ENCODE measurements around the gene MAST4. TPM values are rescaled to one million over a fixed set of nuclear protein-coding genes. Genes with fewer than 3 reads are reported as not detected.
A peak's percentile ranks its signal among the peaks of the same experiment; 100 is the strongest.

MAST4 gene
- total RNA-seq, 1 donor from 2014 or later: 0.99 TPM

- Histone ChIP-seq H3K36me3 (no peaks in the 10 kb centered on the region), H3K4me2 (peak overlapping the region; percentile 76), H3K27ac (no peak overlapping the region), H3K9ac (no peak overlapping the region), H3K9me3 (ENCODE audit: low read depth) (no peaks in the 10 kb centered on the region), H3K27me3 (no peaks in the 10 kb centered on the region), H3K4me3 (no peak overlapping the region), H2AFZ (replicated peaks) (no peak overlapping the region), H4K20me1 (ENCODE audit: low read depth) (no peaks in the 10 kb centered on the region), H3F3A (ENCODE audit: low read depth) (peaks cover 41% of the 10 kb centered on the region), H3K4me1 (peaks cover 39% of the 10 kb centered on the region), H3K79me2 (ENCODE audit: low read depth) (no peaks in the 10 kb centered on the region)
- H3K9me3 Mint-ChIP-seq: no peaks in the 10 kb centered on the region
- H3K4me1 Mint-ChIP-seq: peaks cover 31% of the 10 kb centered on the region
- H3K36me3 Mint-ChIP-seq: no peaks in the 10 kb centered on the region
- no peak for TF ChIP-seq CTCF (IDR thresholded peaks at IDR 0.05)
- no peak for TF ChIP-seq EZH2phosphoT487 (IDR thresholded peaks at IDR 0.05)
- TF ChIP-seq EZH2 (IDR thresholded peaks at IDR 0.05): no peak
- peaks cover 9% of the 10 kb centered on the region for H3K27me3 Mint-ChIP-seq (ENCODE audit: insufficient read depth, low read depth)
- no peak overlapping the region for H3K4me3 Mint-ChIP-seq
- no peak for DNase-seq (ENCODE audit: low spot score)
- H3K27ac Mint-ChIP-seq: no peak overlapping the region
These were observed 230.1 kb downstream of the MAST4 start for GRCh38 chr5:66826263-66826662.

- Histone ChIP-seq H3K79me2 (ENCODE audit: low read depth) (no peaks in the 10 kb centered on the region), H3K4me3 (no peak overlapping the region), H4K20me1 (ENCODE audit: low read depth) (no peaks in the 10 kb centered on the region), H3K27ac (no peak overlapping the region), H3F3A (ENCODE audit: low read depth) (peaks cover 41% of the 10 kb centered on the region), H3K9ac (no peak overlapping the region), H3K36me3 (no peaks in the 10 kb centered on the region), H3K4me1 (peaks cover 39% of the 10 kb centered on the region), H3K27me3 (no peaks in the 10 kb centered on the region), H2AFZ (replicated peaks) (no peak overlapping the region), H3K4me2 (peak overlapping the region; percentile 76), H3K9me3 (ENCODE audit: low read depth) (no peaks in the 10 kb centered on the region)
- DNase-seq (ENCODE audit: low spot score): no peak
- H3K27me3 Mint-ChIP-seq (ENCODE audit: insufficient read depth, low read depth): peaks cover 9% of the 10 kb centered on the region
- no peaks in the 10 kb centered on the region for H3K36me3 Mint-ChIP-seq
- no peak overlapping the region for H3K4me3 Mint-ChIP-seq
- H3K9me3 Mint-ChIP-seq: no peaks in the 10 kb centered on the region
- TF ChIP-seq EZH2 (IDR thresholded peaks at IDR 0.05) (no peak), EZH2phosphoT487 (IDR thresholded peaks at IDR 0.05) (no peak), CTCF (IDR thresholded peaks at IDR 0.05) (no peak)
- H3K4me1 Mint-ChIP-seq: peaks cover 31% of the 10 kb centered on the region
- no peak overlapping the region for H3K27ac Mint-ChIP-seq
These were observed 230.5 kb downstream of the MAST4 start for GRCh38 chr5:66826696-66827095.

GRCh38 chr5:66828046-66828547 lies 231.9 kb downstream of the MAST4 start:
- no peak overlapping the region for H3K9ac ChIP-seq
- peak overlapping the region; percentile 64 for H2AFZ ChIP-seq (replicated peaks)
- H3K4me3 ChIP-seq: peak overlapping the region; percentile 45
- no peaks in the 10 kb centered on the region for H3K9me3 Mint-ChIP-seq
- peak overlapping the region; percentile 0 for H3K27ac ChIP-seq
- H3K27me3 Mint-ChIP-seq (ENCODE audit: insufficient read depth, low read depth): peaks cover 9% of the 10 kb centered on the region
- H3K79me2 ChIP-seq (ENCODE audit: low read depth): no peaks in the 10 kb centered on the region
- no peaks in the 10 kb centered on the region for H3K9me3 ChIP-seq (ENCODE audit: low read depth)
- peaks cover 41% of the 10 kb centered on the region for H3F3A ChIP-seq (ENCODE audit: low read depth)
- H3K4me3 Mint-ChIP-seq: peak overlapping the region; percentile 84
- TF ChIP-seq CTCF (IDR thresholded peaks at IDR 0.05) (no peak), EZH2 (IDR thresholded peaks at IDR 0.05) (no peak), EZH2phosphoT487 (IDR thresholded peaks at IDR 0.05) (no peak)
- H3K27ac Mint-ChIP-seq: no peak overlapping the region
- H3K36me3 Mint-ChIP-seq: no peaks in the 10 kb centered on the region
- peaks cover 31% of the 10 kb centered on the region for H3K4me1 Mint-ChIP-seq
- H3K4me2 ChIP-seq: peak overlapping the region; percentile 76
- DNase-seq (ENCODE audit: low spot score): peak; percentile 42
- peaks cover 39% of the 10 kb centered on the region for H3K4me1 ChIP-seq
- no peaks in the 10 kb centered on the region for H3K36me3 ChIP-seq
- no peaks in the 10 kb centered on the region for H3K27me3 ChIP-seq
- no peaks in the 10 kb centered on the region for H4K20me1 ChIP-seq (ENCODE audit: low read depth)

Data from neural progenitor cell (in vitro differentiated cells).